Measurements from ENCODE around the gene ZDHHC4. TPM values are rescaled to one million over a fixed set of nuclear protein-coding genes. Genes with fewer than 3 reads are reported as not detected.

The ZDHHC4 gene
- total RNA-seq, 3 donors from 2014 or later (not counting 1 experiment from before 2014, with no cell fraction given): 29.4 to 37.6 (median 35.3) TPM

- no peak for TF ChIP-seq CTCF (IDR thresholded peaks at IDR 0.05)
- ATAC-seq (no peak), DNase-seq (no peak)
- no peaks in the 10 kb centered on the region for H3K36me3 ChIP-seq (ENCODE audit: control insufficient read depth, insufficient read depth, low read length)
- H3K4me3 ChIP-seq (ENCODE audit: low read length): no peak within 1 kb of the TSS
- H3K27me3 ChIP-seq (ENCODE audit: control insufficient read depth, insufficient read depth, low read length): no peaks in the 10 kb centered on the region
- no peaks in the 10 kb centered on the region for H3K9me3 Mint-ChIP-seq
- no peaks in the 10 kb centered on the region for H3K27me3 Mint-ChIP-seq (ENCODE audit: low read depth in 2 of 2)
- no peak within 1 kb of the TSS for H3K27ac Mint-ChIP-seq
- intact Hi-C loops (cut with micrococcal nuclease): no loop called here
- no peak within 1 kb of the TSS for H3K27ac ChIP-seq (ENCODE audit: low read length)
- WGBS (ENCODE audit: insufficient coverage): 93% methylated on average over 46 of the region's 46 CpGs
- H3K36me3 Mint-ChIP-seq: no peaks in the 10 kb centered on the region
- H3K4me1 Mint-ChIP-seq: no peaks in the 10 kb centered on the region
- H3K4me3 Mint-ChIP-seq: no peak within 1 kb of the TSS
- peaks cover 4% of the 10 kb centered on the region for H3K4me1 ChIP-seq (ENCODE audit: control insufficient read depth, insufficient read depth, low read length)
- H3K9me3 ChIP-seq (ENCODE audit: control insufficient read depth, insufficient read depth, low read length): no peaks in the 10 kb centered on the region
These were observed 26.2 kb upstream of the ZDHHC4 start, which contains the start of gene GRID2IP for GRCh38 chr7:6551016-6551511. Gene GRID2IP (minus strand): TSS chr7:6551461. CDS start chr7:6551436, 25 bp downstream.

GRCh38 chr7:6553448-6554044 lies 23.7 kb upstream of the ZDHHC4 start:
- no peak for ATAC-seq
- H3K27ac Mint-ChIP-seq: no peak overlapping the region

GRCh38 chr7:6554848-6555247 lies 22.4 kb upstream of the ZDHHC4 start:
- H3K4me1 Mint-ChIP-seq: no peaks in the 10 kb centered on the region
- no peaks in the 10 kb centered on the region for H3K9me3 ChIP-seq (ENCODE audit: control insufficient read depth, insufficient read depth, low read length)
- no peak overlapping the region for H3K27ac ChIP-seq (ENCODE audit: low read length)
- no peak overlapping the region for H3K4me3 Mint-ChIP-seq
- WGBS (ENCODE audit: insufficient coverage): 64% methylated on average over 7 of the region's 7 CpGs
- peaks cover 2 to 5% of the 10 kb centered on the region in 2 donors for H3K27me3 Mint-ChIP-seq (ENCODE audit: low read depth in 2 of 2)
- H3K9me3 Mint-ChIP-seq: no peaks in the 10 kb centered on the region
- H3K36me3 Mint-ChIP-seq: no peaks in the 10 kb centered on the region
- no peak for ATAC-seq
- no peak overlapping the region for H3K27ac Mint-ChIP-seq
- H3K36me3 ChIP-seq (ENCODE audit: control insufficient read depth, insufficient read depth, low read length): no peaks in the 10 kb centered on the region
- peak in 1 of 2 donors; percentile 61 for DNase-seq
- intact Hi-C loops (cut with micrococcal nuclease): no loop called here
- no peaks in the 10 kb centered on the region for H3K27me3 ChIP-seq (ENCODE audit: control insufficient read depth, insufficient read depth, low read length)
- no peaks in the 10 kb centered on the region for H3K4me1 ChIP-seq (ENCODE audit: control insufficient read depth, insufficient read depth, low read length)
- TF ChIP-seq CTCF (IDR thresholded peaks at IDR 0.05): no peak
- H3K4me3 ChIP-seq (ENCODE audit: low read length): no peak overlapping the region

More at GRCh38 chr7:6553448-6554044, 23.7 kb upstream of the ZDHHC4 start:
- no peak overlapping the region for H3K4me3 Mint-ChIP-seq
- H3K4me1 Mint-ChIP-seq: no peaks in the 10 kb centered on the region
- H3K9me3 Mint-ChIP-seq: no peaks in the 10 kb centered on the region
- Histone ChIP-seq H3K36me3 (ENCODE audit: control insufficient read depth, insufficient read depth, low read length) (no peaks in the 10 kb centered on the region), H3K9me3 (ENCODE audit: control insufficient read depth, insufficient read depth, low read length) (no peaks in the 10 kb centered on the region), H3K4me1 (ENCODE audit: control insufficient read depth, insufficient read depth, low read length) (no peaks in the 10 kb centered on the region), H3K4me3 (ENCODE audit: low read length) (no peak overlapping the region), H3K27me3 (ENCODE audit: control insufficient read depth, insufficient read depth, low read length) (no peaks in the 10 kb centered on the region), H3K27ac (ENCODE audit: low read length) (no peak overlapping the region)
- TF ChIP-seq CTCF (IDR thresholded peaks at IDR 0.05): no peak
- no peaks in the 10 kb centered on the region for H3K36me3 Mint-ChIP-seq
- 85% methylated on average over 7 of the region's 7 CpGs for WGBS (ENCODE audit: insufficient coverage)
- H3K27me3 Mint-ChIP-seq (ENCODE audit: low read depth in 2 of 2): no peaks in the 10 kb centered on the region
- no peak for DNase-seq
- intact Hi-C loops (cut with micrococcal nuclease): no loop called here

- H3K27me3 ChIP-seq (ENCODE audit: control insufficient read depth, insufficient read depth, low read length): no peaks in the 10 kb centered on the region
- ATAC-seq: no peak
- Mint-ChIP-seq H3K27ac (no peak overlapping the region), H3K4me3 (no peak overlapping the region), H3K27me3 (ENCODE audit: low read depth in 2 of 2) (peaks cover 5 to 10% of the 10 kb centered on the region in 2 donors), H3K9me3 (no peaks in the 10 kb centered on the region), H3K36me3 (no peaks in the 10 kb centered on the region), H3K4me1 (no peaks in the 10 kb centered on the region)
- no peaks in the 10 kb centered on the region for H3K36me3 ChIP-seq (ENCODE audit: control insufficient read depth, insufficient read depth, low read length)
- no peak overlapping the region for H3K4me3 ChIP-seq (ENCODE audit: low read length)
- no peak for TF ChIP-seq CTCF (IDR thresholded peaks at IDR 0.05)
- intact Hi-C loops (cut with micrococcal nuclease): no loop called here
- no peak overlapping the region for H3K27ac ChIP-seq (ENCODE audit: low read length)
- H3K4me1 ChIP-seq (ENCODE audit: control insufficient read depth, insufficient read depth, low read length): no peaks in the 10 kb centered on the region
- 77% methylated on average over 6 of the region's 6 CpGs for WGBS (ENCODE audit: insufficient coverage)
- no peaks in the 10 kb centered on the region for H3K9me3 ChIP-seq (ENCODE audit: control insufficient read depth, insufficient read depth, low read length)
- DNase-seq: peak in 1 of 2 donors; percentile 30
These were observed 21.1 kb upstream of the ZDHHC4 start for GRCh38 chr7:6556196-6556595.

Data from natural killer cell (primary cell).